ENCODE results near the gene FGF8.

FGF8 gene

DNA sequence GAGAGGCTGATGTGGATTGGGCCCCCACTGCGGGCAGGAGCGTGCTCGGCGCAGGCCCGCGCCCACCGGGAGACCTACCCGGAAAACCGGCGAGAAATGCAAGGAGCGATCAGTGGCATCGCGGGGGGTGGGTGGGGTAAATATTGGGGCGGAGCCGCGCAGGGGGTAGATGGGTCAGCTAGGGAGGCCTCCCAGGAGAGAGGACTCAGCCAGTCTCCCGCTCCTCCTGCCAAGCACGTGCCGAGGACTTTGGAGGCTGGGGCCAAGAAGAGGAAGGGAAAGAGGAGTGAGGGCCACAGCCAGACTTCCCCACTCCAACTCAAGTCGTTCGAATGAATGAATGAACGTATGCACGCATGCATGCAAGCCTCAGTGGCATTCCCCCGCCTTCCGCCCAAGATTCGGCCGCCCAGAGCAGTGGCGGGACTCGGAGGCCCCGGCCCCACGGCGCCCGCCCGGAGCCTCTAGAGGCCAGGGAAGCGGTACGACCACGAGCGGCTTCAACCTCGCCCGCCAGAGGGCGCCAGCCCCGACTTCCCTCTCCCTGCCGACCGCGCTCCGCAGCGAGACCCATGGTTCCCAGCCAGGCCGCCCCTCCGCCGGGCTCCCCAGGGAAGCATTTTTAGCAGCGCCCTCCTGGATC, 3.8 kb upstream of the FGF8 start:
- no peak for TF ChIP-seq POLR2A (IDR thresholded peaks at IDR 0.05; ENCODE audit: low read length)
- DNase-seq, result peak; percentile 77 to 88

DNA sequence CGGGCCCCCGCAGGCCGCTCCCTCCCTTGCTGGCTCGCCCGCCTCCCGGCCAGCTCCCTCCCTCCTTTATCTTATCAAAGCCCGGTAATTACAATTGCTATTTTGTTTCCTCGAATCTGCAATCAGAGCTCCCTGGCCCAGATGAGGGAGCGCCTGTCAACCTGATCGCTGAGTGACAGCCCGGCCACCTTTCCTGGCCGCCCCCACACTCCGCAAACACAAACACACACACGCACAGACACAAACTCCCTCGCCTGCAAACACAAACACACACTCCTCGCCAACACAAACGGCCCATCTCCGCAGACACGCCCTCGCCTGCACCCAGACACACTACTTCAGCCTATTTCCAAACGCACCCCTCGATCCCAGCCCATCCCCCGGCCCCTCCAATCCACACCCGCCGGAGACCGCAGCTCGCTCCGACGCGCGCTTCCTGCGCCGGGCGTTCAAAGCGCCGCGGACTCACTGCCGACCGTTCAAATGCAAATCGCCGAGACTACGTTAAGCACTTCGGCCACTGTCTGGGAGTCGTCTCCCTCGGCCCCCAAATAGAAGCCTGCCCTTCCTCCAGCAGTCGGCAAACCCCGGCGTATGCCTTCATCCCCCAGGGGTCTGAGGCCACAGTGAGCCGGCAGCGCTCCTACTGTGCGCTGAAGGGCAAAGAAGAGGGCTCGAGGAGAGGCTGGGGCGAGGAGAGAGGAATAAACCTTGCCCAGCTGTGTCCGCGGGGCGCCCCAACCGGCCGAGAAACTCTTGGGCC, 3.0 kb upstream of the FGF8 start:
- no peak for TF ChIP-seq POLR2A (IDR thresholded peaks at IDR 0.05; ENCODE audit: low read length)
- TF ChIP-seq GATA1 (IDR thresholded peaks at IDR 0.05; ENCODE audit: low read depth, low read length), result no peak
- DNase-seq, result peak; percentile 53 to 59

DNA sequence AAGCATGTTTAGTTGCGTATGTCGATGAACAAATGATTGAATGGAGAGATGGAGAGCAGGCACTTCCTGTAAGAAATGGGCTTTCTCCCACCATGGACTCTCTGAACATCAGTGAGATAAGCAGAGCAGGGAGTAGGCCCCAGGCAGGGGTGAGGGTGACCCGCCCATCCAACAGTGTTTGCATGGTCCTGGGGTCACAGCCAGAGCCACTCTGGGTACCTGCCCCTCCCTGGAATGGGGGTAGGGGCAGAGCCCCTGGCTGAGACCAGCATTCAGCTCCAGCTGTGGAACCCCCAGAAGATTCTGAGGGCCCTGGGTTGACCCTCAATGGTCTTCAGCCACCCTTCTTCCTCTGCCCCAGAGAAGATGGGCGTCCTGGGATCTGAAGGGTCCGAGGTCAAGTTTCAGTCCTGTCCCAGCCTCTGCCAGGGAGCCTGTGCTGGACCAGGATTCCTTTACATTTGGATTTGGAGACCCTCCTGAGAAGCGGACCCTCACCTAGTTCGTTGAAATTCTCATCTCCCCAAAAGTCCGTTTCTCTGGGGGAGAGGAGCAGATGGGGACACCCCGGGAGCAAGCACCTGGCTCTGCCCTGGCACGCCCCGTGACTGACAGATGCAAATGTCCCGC, 2.4 kb upstream of the FGF8 start:
- peak; percentile 33 to 37 for DNase-seq
- no peak for TF ChIP-seq POLR2A (IDR thresholded peaks at IDR 0.05; ENCODE audit: low read length)
- no peak for TF ChIP-seq GATA1 (IDR thresholded peaks at IDR 0.05; ENCODE audit: low read depth, low read length)

DNA sequence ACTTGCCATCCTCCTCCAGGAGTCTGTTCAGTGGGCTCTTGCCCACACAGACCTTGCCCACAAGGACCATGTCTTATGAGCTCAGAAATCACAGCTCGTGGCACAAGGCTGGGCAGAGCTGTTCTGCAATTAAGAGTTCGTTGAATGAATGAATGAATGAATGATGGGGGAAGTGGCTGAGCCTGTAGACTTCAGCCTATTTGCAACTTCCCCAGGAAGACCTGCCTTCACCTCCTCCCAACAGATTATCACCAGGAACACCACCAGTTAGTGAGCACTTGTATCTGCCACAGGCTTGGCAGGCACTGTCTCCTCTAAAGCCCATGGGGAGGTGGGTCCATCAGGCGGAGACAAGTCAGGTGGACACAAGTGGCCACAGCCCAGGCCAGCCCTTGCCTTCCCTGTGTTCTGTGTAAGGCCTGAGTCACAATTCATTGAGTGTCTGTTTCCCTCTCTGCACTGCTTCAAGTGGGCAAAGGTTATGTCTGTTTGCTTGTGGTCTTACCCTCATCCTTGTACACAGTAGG, 1.8 kb upstream of the FGF8 start:
- TF ChIP-seq GATA1 (IDR thresholded peaks at IDR 0.05; ENCODE audit: low read depth, low read length) (no peak), POLR2A (IDR thresholded peaks at IDR 0.05; ENCODE audit: low read length) (no peak)
- DNase-seq, result no peak

DNA sequence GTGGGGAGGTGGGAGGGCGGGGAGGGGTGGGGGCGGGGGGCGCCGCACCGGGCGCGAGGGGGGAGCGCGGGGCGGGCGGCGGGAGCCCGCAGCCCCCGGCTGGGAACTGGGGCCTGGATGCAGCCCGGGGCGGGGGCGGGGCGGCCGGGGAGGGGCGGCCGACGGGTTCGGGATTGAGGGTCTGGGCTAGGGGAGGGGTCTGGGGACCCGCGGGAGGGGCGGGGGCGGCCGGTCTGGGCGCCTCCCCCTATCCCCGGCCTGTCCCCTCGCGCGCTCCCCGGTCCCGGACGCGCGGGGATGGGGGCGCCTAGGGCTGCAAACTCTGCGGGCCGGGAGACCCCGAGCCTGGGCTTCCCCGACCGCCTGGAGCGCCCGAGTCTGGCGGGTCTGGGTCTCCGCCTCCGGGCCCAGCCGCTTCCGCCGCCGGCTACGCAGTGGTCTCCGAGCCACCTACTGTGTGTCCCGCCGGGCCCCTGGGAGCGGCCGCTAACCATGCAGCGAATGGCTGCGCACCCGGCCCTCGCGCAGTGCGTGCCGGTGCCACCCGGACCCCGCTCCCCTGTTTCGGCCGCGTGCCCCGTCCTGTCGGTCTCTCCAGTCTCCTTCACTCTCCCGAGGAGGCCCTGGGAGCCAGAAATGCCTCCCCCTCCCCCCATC, 375 bp upstream of the FGF8 start:
- DNase-seq, result no peak
- TF ChIP-seq GATA1 (IDR thresholded peaks at IDR 0.05; ENCODE audit: low read depth, low read length), result no peak
- no peak for TF ChIP-seq POLR2A (IDR thresholded peaks at IDR 0.05; ENCODE audit: low read length)

DNA sequence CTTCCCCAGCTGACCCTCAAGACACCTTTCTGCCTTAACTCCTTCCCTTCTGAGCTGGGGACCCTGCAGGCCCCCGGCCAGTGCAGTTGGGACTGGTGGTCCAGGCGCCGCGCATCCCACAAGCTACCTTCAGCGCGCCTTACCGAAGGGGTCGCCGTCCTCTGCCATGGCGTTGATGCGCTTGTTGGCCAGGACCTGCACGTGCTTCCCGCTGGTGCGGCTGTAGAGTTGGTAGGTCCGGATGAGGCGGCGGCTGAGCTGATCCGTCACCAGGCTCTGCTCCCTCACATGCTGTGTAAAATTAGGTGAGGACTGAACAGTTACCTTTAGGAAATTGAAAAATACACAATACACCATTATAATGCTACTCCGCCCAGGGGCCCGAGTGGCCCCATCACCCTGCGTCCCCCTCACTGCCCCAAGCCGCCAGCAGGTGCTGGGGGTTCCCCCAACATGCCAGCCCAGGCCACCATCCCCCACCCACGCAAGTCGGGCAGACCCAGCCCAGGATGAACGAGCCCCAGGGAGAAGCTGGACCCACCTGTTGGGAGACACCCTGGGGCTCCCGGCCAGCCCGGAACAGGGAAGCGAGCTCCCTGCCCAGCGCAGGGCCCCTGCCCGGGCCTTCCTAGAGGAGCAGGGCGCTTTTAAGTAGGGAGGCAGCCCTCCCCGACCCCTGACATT, 1.2 kb downstream of the FGF8 start:
- TF ChIP-seq GATA1 (IDR thresholded peaks at IDR 0.05; ENCODE audit: low read depth, low read length) (no peak), POLR2A (IDR thresholded peaks at IDR 0.05; ENCODE audit: low read length) (no peak)
- DNase-seq, result no peak

DNA sequence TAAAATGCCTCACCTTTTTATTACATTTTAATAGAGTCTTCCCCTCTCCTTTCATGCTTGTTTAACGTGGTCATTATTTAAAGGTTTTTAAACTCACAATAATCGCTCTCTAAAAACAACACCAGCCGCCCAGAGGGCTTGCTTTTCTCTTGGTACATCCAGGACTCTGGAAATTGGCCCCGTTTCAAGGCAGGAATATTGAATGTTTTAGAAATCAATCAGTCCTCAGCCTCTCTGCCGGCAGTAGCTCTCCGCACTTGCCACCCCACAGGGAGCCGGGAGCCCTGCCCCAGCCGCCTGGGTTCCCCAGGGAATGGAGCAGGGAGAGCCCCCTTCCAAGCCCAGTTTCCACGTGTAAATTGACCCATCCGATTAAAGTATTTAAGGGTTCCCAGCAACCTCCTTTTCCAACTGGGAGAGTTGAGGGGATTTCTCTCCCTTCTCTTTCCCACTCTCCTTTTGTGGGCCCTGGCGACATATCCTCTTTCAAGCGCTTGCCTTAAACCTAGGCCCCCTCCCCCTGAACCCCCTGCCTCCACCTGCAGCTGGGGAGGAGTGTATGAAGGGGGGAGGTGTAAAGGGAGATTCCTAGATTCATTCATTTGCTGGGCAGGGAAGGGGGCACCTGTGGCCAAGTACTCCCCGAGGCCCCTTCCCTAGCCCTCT, 1.9 kb downstream of the FGF8 start:
- no peak for DNase-seq
- TF ChIP-seq GATA1 (IDR thresholded peaks at IDR 0.05; ENCODE audit: low read depth, low read length), result no peak
- TF ChIP-seq POLR2A (IDR thresholded peaks at IDR 0.05; ENCODE audit: low read length), result no peak

DNA sequence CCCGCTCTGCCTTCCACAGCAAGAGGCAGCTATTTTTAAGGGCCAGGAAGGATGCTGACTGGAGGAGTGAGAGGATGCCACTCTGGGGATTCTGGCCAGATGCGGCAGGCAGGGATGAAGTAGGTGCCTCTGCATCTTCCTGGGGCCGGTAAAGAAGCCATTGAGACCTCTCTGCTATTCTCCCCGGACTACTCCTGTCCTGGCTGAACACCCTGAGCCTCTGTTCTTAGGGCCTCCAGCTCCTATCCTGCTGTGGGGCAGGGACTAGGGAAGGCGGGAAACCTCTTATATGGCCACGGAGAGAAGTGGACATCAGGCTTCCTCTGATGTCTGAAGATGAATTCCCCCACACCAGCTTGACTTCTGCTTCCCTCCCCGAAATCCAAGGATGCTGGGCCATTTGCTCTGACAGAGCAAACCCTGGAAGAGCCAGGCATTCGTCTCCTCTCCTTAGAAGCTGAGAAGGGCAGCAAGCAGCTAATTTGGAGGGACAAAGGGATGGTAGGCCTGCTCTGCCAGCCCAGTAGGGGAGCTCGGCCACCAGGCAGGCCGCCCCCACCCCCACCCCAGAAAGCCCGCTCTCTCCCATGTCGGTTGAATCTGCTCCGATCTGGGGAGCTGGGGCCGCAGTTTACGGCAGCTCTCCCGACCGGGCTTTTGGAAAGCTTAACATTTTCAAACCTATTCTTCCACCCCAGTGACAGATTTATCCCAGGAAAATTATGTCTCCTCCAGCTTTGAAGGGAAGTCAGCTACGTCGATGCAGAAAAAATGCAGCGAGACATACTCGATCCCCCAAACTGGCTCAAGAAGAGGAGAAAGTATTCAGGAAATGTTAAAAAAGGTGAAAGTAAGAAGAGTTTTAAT, 2.8 kb downstream of the FGF8 start:
- TF ChIP-seq POLR2A (IDR thresholded peaks at IDR 0.05; ENCODE audit: low read length), result no peak
- TF ChIP-seq GATA1 (IDR thresholded peaks at IDR 0.05; ENCODE audit: low read depth, low read length), result no peak
- no peak for DNase-seq

DNA sequence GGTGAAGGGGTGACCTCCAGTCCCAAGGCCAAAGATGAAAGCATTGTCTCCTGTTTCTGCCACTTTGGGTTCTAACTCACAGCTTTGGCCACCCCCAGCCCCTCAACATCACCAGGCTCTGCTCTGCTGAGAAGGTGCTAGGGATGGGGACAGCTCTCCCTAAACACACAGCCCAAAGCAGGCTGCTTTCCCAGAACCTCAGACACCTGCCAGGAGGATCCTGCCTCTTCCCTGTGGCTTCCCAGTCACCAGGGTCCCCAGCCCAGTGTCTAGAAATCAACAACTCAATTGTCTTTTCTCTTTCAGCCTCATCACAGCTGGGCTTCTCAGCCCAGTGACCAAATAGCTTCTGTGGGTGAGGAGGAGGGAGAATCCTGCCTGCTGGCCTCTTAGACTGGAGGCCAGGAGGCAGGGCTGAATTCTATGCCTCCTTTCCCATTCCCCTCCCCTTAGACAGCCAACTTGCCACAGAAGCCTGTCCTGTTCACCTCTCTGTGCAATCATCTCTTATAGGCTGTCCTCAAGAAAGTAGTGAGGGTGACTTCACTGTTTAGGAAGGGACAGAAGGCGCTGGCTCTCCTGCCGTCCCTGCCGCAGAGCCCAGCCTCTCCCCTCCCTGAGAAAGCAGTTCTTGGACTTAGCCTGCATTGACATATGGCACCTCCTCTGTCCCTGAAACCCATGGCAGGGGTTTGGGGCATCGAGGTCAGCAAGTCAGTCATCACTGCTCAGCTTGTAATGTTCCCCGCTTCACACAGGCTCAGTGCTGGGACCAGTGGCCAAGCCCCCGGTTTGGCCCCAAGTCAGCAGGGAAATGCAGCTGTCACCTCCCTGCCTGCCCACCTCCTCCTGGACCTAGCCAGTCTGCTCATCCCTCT, 3.7 kb downstream of the FGF8 start:
- TF ChIP-seq GATA1 (IDR thresholded peaks at IDR 0.05; ENCODE audit: low read depth, low read length) (no peak), POLR2A (IDR thresholded peaks at IDR 0.05; ENCODE audit: low read length) (no peak)
- no peak for DNase-seq

DNA sequence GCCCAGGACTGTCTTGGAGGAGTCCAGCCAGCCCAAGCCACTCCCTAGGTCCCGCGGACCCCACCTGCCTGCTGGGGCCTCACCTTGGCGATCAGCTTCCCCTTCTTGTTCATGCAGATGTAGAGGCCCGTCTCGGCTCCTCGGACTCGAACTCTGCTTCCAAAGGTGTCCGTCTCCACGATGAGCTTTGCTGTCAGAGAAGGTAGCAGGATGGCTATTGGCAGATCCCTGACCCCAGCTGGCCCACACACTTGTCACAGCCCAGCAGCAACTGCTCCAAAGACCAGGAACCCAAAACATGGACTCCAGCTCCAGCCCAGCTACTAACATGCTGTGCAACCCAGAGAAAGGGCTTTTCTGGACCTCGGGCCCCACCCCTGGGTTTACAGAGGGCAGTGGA, 4.5 kb downstream of the FGF8 start:
- no peak for DNase-seq
- no peak for TF ChIP-seq GATA1 (IDR thresholded peaks at IDR 0.05; ENCODE audit: low read depth, low read length)
- no peak for TF ChIP-seq POLR2A (IDR thresholded peaks at IDR 0.05; ENCODE audit: low read length)

Data from erythroblast (primary cell).